Endothelial cell (in vitro differentiated cells): ENCODE data around the gene RNU5B-1. TPM values are rescaled to one million over a fixed set of nuclear protein-coding genes. Genes with fewer than 3 reads are reported as not detected.

ENCODE experiments used
- DNase-seq: peaks from one replicate; pipeline ENCODE4 v3.0.0; 2021; ENCODE audit warnings: low spot score
- H3K27ac Mint-ChIP-seq: one replicate; pipeline ENCODE4 v1.8.0; 2021; ENCODE audit warnings: mixed read lengths, inconsistent platforms; ENCODE audit not compliant: unreplicated experiment
- H3K27me3 Mint-ChIP-seq: one replicate; pipeline ENCODE4 v1.8.0; 2021; ENCODE audit warnings: mild to moderate bottlenecking, moderate library complexity, mixed read lengths, inconsistent platforms; ENCODE audit not compliant: unreplicated experiment
- H3K36me3 Mint-ChIP-seq: one replicate; pipeline ENCODE4 v1.8.0; 2021; ENCODE audit warnings: mild to moderate bottlenecking, low read depth, mixed read lengths, inconsistent platforms; ENCODE audit not compliant: unreplicated experiment
- H3K4me1 Mint-ChIP-seq: one replicate; pipeline ENCODE4 v1.8.0; 2021; ENCODE audit warnings: mild to moderate bottlenecking, mixed read lengths, inconsistent platforms; ENCODE audit not compliant: unreplicated experiment
- H3K4me3 Mint-ChIP-seq: one replicate; pipeline ENCODE4 v1.8.0; 2021; ENCODE audit warnings: mild to moderate bottlenecking, mixed read lengths, inconsistent platforms; ENCODE audit not compliant: unreplicated experiment
- H3K9me3 Mint-ChIP-seq: one replicate; pipeline ENCODE4 v1.8.0; 2021; ENCODE audit warnings: mixed read lengths, inconsistent platforms; ENCODE audit not compliant: unreplicated experiment
- total RNA-seq: library from RNA; stranded (reverse); fragmentation: NEBNext Ultra II Directional; extraction: Animal tissue kit (Norgen Biotek cat#: 25700); gene quantifications from one replicate; pipeline ENCODE4 v1.2.1, GENCODE V29; 2021; ENCODE audit not compliant: unreplicated experiment
- TF ChIP-seq, protein P1 (sequence below): fragments of 200-600 bp; sonication (generic); IDR thresholded peaks from one replicate; pipeline ENCODE4 v1.5.0; 2021; ENCODE audit warnings: antibody characterized with exemption; ENCODE audit not compliant: unreplicated experiment

Gene RNU5B-1
- total RNA-seq, 1 donor from 2014 or later, result not detected

DNA sequence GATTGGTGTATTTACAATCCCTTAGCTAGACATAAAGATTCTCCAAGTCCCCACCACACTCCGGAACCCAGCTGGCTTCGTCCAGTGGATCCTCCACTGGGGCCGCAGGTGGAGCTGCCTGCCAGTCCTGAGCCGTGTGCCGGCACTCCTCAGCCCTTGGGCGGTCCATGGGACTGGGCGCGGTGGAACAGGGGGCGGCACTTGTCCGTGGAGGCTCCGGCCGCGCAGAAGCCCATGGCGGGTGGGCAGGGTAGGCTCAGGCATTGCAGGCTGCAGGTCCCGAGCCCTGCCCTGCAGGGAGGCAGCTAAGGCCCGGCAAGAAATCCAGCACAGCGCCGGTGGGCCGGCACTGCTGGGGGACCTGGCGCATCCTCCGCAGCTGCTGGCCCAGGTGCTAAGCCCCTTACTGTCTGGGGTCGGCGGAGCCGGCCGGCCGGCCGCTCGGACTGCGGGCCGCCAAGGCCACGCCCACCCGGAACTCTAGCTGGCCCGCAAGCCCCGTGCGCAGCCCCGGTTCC is 3.5 kb upstream of the RNU5B-1 start:
- H3K4me1 Mint-ChIP-seq, result peaks cover 12% of the 10 kb centered on the region
- H3K27me3 Mint-ChIP-seq, result peaks cover 7% of the 10 kb centered on the region
- TF ChIP-seq, protein P1, sequence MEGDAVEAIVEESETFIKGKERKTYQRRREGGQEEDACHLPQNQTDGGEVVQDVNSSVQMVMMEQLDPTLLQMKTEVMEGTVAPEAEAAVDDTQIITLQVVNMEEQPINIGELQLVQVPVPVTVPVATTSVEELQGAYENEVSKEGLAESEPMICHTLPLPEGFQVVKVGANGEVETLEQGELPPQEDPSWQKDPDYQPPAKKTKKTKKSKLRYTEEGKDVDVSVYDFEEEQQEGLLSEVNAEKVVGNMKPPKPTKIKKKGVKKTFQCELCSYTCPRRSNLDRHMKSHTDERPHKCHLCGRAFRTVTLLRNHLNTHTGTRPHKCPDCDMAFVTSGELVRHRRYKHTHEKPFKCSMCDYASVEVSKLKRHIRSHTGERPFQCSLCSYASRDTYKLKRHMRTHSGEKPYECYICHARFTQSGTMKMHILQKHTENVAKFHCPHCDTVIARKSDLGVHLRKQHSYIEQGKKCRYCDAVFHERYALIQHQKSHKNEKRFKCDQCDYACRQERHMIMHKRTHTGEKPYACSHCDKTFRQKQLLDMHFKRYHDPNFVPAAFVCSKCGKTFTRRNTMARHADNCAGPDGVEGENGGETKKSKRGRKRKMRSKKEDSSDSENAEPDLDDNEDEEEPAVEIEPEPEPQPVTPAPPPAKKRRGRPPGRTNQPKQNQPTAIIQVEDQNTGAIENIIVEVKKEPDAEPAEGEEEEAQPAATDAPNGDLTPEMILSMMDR, result no peak
- H3K27ac Mint-ChIP-seq, result no peak overlapping the region
- H3K9me3 Mint-ChIP-seq, result no peaks in the 10 kb centered on the region
- DNase-seq, result no peak
- H3K36me3 Mint-ChIP-seq, result no peaks in the 10 kb centered on the region
- no peak overlapping the region for H3K4me3 Mint-ChIP-seq

DNA sequence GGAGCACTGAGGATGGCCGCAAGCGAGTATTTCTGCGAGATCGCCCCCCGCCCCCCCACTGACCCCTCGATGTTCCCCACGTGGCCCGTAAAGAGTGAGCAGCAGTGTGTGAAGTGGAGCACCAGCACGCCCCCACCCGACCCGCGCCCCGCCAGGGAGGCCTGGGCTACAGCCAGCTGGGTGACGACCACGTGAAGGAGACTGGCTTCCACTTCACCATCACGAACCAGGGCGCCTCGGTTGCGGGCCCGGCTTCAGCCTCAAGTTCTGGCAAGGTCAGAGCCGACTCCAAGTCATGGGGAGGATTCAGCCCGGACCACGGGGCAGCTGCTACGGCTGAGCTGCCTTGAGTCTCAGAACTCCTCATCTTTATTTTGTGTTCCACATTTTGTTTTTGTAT is 2.4 kb upstream of the RNU5B-1 start:
- DNase-seq, result no peak
- Mint-ChIP-seq H3K4me1 (peaks cover 9% of the 10 kb centered on the region), H3K27me3 (peaks cover 7% of the 10 kb centered on the region), H3K27ac (no peak overlapping the region), H3K9me3 (no peaks in the 10 kb centered on the region), H3K4me3 (no peak overlapping the region), H3K36me3 (no peaks in the 10 kb centered on the region)
- TF ChIP-seq, protein P1, result no peak

DNA sequence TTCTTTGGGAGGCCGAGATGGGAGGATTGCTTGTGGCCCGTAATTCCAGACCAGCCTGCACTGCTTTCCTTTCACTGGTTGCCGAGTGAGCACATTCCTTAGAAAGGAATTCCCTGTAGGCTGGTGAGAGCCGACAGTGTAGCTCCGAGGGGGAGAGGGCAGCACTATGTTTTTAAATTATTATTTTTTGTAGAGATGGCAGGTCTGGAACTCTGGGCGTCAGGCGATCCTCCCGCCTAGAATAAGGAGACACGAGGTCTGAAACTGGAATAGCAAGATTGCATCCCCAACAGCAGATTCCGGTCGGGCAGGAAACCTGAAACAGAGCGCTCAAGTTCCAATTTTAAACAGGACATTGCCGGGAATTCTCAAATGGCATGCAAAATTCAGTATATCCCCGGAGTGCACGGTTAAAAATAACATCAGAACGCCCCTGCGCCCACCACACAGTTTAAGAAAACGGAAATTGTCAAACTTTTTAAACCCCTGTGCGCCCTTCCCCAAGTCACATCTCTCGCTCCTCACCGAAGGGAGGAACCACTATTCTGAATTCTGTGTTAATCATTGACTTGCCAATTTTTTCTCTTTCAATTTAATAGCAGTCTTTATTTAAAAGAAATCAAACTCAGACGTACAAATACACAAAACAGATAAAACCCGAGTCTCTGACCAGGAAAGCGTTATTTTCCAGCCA is 643 bp upstream of the RNU5B-1 start:
- Mint-ChIP-seq H3K4me3 (peak overlapping the region; percentile 89), H3K4me1 (peaks cover 6% of the 10 kb centered on the region), H3K27ac (peak overlapping the region; percentile 100), H3K36me3 (no peaks in the 10 kb centered on the region), H3K27me3 (peaks cover 7% of the 10 kb centered on the region), H3K9me3 (no peaks in the 10 kb centered on the region)
- TF ChIP-seq, protein P1, result no peak
- no peak for DNase-seq

DNA sequence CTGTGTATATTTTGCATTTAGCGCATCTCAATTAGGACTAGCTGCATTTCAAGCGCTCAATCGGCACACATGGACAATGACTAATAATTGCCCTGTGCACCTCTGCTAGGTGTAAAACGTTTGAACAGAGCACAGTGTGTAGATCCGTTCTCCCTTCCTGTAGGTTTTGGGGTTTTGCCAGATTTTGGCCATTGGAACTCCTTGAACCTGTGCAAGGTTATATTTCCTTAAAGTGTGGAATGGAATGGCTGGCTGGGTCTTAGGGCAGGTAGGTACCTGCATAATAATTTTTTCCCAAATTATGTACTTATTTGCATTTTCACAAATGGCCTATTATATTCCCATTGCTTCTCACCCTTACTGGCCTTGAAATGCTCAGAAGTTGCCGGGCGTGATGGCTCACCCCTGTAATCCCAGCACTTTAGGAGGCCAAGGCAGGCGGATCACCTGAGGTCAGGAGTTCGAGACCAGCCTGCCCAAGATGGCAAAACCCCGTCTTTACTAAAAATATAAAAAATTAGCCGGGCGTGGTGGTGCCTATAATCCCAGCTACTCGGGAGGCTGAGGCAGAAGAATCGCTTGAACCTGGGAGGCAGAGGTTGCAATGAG is 777 bp downstream of the RNU5B-1 start:
- Mint-ChIP-seq H3K27ac (peak overlapping the region; percentile 100), H3K36me3 (no peaks in the 10 kb centered on the region), H3K4me1 (peaks cover 6% of the 10 kb centered on the region), H3K4me3 (no peak overlapping the region), H3K27me3 (peaks cover 6% of the 10 kb centered on the region), H3K9me3 (no peaks in the 10 kb centered on the region)
- DNase-seq, result no peak
- TF ChIP-seq, protein P1, result no peak

DNA sequence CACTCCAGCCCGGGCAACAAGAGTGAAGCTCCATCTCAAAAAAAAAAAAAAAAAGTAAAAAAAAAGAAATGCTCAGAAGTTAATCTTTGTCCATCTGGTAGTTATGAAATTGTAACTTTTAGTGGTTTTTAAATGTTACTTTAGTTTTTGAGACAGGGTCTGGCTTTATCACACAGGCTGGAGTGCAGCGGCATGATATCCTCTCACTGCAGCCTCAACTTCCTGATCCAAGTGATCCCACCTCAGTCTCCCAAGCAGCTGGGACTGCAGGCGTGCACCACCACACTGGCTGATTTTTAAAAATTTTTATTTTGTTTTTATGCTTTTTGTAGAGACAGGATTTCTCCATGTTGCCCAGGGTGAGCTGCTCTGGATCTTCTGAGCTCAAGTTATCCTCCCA is 1.3 kb downstream of the RNU5B-1 start:
- H3K27me3 Mint-ChIP-seq, result peaks cover 5% of the 10 kb centered on the region
- TF ChIP-seq, protein P1, result no peak
- no peaks in the 10 kb centered on the region for H3K9me3 Mint-ChIP-seq
- H3K36me3 Mint-ChIP-seq, result no peaks in the 10 kb centered on the region
- no peak for DNase-seq
- H3K4me1 Mint-ChIP-seq, result peaks cover 6% of the 10 kb centered on the region
- H3K4me3 Mint-ChIP-seq, result no peak overlapping the region
- no peak overlapping the region for H3K27ac Mint-ChIP-seq
